Neuron (in vitro differentiated cells): ENCODE data around the gene CAP2.
A peak's percentile ranks its signal among the peaks of the same experiment; 100 is the strongest.

Experiments
- H2AFZ ChIP-seq: one replicate; pipeline ENCODE4 v1.6.1; 2013; ENCODE audit warnings: low read depth, mild to moderate bottlenecking, inconsistent platforms, low read length, moderate library complexity
- H3K27me3 ChIP-seq: one replicate; pipeline ENCODE4 v1.6.1; 2013; ENCODE audit warnings: low read length; ENCODE audit not compliant: insufficient read depth
- H3K36me3 ChIP-seq: one replicate; pipeline ENCODE4 v1.6.1; 2013; ENCODE audit warnings: low read length; ENCODE audit not compliant: insufficient read depth
- H3K4me1 ChIP-seq: one replicate; pipeline ENCODE4 v1.6.1; 2013; ENCODE audit warnings: low read length; ENCODE audit not compliant: insufficient read depth
- H3K4me3 ChIP-seq: 2 replicates; pipeline ENCODE4 v1.5.1; 2013; ENCODE audit warnings: mild to moderate bottlenecking, low read length, moderate library complexity
- H3K9me3 ChIP-seq: one replicate; pipeline ENCODE4 v1.6.1; 2013; ENCODE audit warnings: low read length

Gene CAP2

GRCh38 chr6:17455919-17456318 lies 62.5 kb downstream of the CAP2 start:
- Histone ChIP-seq H3K36me3 (no peaks in the 10 kb centered on the region), H3K27me3 (no peaks in the 10 kb centered on the region), H3K4me1 (peaks cover 19% of the 10 kb centered on the region), H3K9me3 (peaks cover 2% of the 10 kb centered on the region), H3K4me3 (no peak overlapping the region), H2AFZ (no peak overlapping the region)

GRCh38 chr6:17456711-17457110 lies 63.3 kb downstream of the CAP2 start:
- Histone ChIP-seq H3K9me3 (peaks cover 2% of the 10 kb centered on the region), H3K36me3 (no peaks in the 10 kb centered on the region), H3K4me1 (peaks cover 19% of the 10 kb centered on the region), H3K4me3 (no peak overlapping the region), H3K27me3 (no peaks in the 10 kb centered on the region), H2AFZ (no peak overlapping the region)

DNA sequence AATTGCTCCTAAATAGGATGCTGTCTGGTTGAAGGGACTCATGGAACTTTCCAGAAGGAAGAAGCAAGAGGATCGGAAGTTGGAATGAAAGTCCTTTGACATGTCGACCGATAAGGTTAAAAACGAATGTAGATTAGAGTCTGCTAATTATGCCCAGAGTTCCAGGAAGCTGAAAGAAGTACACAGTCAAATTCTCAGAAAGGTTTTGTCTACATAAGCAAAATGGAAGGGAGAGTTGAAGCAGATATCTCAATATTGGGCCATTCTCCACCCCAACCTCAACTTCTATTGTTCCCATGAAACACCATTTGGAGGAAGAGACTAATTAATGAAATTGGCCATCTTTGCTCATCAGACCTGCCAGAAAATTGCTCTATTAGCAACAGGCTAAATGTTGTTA lies 64.0 kb downstream of the CAP2 start:
- no peaks in the 10 kb centered on the region for H3K27me3 ChIP-seq
- no peak overlapping the region for H3K4me3 ChIP-seq
- peaks cover 2% of the 10 kb centered on the region for H3K9me3 ChIP-seq
- H2AFZ ChIP-seq: no peak overlapping the region
- peaks cover 19% of the 10 kb centered on the region for H3K4me1 ChIP-seq
- H3K36me3 ChIP-seq: no peaks in the 10 kb centered on the region

DNA sequence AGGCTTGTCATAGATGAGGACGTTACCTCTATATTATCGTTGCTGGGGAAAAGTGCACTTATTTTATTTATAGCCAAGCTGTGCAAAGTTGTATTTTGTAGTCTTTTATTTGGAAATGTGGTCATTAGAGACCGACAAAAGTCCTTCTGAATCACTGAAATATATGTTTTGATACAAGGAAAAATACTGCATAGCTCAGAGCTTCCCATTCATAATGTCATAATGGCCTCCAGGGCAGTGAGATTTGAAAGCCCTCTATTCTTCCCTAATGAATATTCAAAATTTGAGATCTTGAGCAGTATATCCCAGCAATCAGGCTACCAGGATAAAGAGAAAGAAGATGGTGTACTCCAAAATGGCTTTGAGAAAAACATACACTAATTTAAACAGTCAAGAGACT lies 64.6 kb downstream of the CAP2 start:
- peaks cover 19% of the 10 kb centered on the region for H3K4me1 ChIP-seq
- H3K27me3 ChIP-seq: no peaks in the 10 kb centered on the region
- no peaks in the 10 kb centered on the region for H3K36me3 ChIP-seq
- no peak overlapping the region for H3K4me3 ChIP-seq
- H2AFZ ChIP-seq: peak overlapping the region; percentile 14
- peaks cover 2% of the 10 kb centered on the region for H3K9me3 ChIP-seq

GRCh38 chr6:17458966-17459365 lies 65.6 kb downstream of the CAP2 start:
- no peak overlapping the region for H3K4me3 ChIP-seq
- H3K27me3 ChIP-seq: no peaks in the 10 kb centered on the region
- no peaks in the 10 kb centered on the region for H3K9me3 ChIP-seq
- peaks cover 19% of the 10 kb centered on the region for H3K4me1 ChIP-seq
- H2AFZ ChIP-seq: no peak overlapping the region
- no peaks in the 10 kb centered on the region for H3K36me3 ChIP-seq

GRCh38 chr6:17460862-17461261 lies 67.5 kb downstream of the CAP2 start:
- Histone ChIP-seq H3K9me3 (no peaks in the 10 kb centered on the region), H3K27me3 (no peaks in the 10 kb centered on the region), H3K4me3 (no peak overlapping the region), H2AFZ (no peak overlapping the region), H3K4me1 (peaks cover 19% of the 10 kb centered on the region), H3K36me3 (no peaks in the 10 kb centered on the region)

- H3K4me3 ChIP-seq: no peak overlapping the region
- no peaks in the 10 kb centered on the region for H3K27me3 ChIP-seq
- peaks cover 3% of the 10 kb centered on the region for H3K36me3 ChIP-seq
- H2AFZ ChIP-seq: no peak overlapping the region
- H3K4me1 ChIP-seq: no peaks in the 10 kb centered on the region
- no peaks in the 10 kb centered on the region for H3K9me3 ChIP-seq
Measured at GRCh38 chr6:17466147-17466546, 72.8 kb downstream of the CAP2 start.

DNA sequence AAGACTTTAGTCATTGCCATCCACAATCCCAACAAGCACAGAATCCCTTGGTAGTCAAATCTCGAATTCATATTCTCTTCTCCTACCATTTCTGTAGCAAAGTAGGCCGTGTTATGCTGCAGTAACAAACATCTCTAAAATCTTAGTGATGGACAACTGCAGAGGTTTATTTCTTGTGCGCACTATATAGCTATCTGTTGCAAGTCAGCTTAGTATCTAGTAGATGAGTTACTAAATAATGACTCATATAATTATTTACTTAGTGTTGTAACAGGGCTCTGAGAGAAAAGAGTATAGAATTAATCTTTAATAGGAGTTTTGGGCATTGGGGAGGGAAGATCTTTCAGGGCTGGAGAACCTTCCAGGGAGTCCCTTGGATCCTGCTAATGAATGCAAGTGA lies 73.3 kb downstream of the CAP2 start:
- Histone ChIP-seq H3K4me3 (no peak overlapping the region), H3K27me3 (no peaks in the 10 kb centered on the region), H3K9me3 (no peaks in the 10 kb centered on the region), H2AFZ (no peak overlapping the region), H3K4me1 (no peaks in the 10 kb centered on the region), H3K36me3 (peaks cover 3% of the 10 kb centered on the region)

DNA sequence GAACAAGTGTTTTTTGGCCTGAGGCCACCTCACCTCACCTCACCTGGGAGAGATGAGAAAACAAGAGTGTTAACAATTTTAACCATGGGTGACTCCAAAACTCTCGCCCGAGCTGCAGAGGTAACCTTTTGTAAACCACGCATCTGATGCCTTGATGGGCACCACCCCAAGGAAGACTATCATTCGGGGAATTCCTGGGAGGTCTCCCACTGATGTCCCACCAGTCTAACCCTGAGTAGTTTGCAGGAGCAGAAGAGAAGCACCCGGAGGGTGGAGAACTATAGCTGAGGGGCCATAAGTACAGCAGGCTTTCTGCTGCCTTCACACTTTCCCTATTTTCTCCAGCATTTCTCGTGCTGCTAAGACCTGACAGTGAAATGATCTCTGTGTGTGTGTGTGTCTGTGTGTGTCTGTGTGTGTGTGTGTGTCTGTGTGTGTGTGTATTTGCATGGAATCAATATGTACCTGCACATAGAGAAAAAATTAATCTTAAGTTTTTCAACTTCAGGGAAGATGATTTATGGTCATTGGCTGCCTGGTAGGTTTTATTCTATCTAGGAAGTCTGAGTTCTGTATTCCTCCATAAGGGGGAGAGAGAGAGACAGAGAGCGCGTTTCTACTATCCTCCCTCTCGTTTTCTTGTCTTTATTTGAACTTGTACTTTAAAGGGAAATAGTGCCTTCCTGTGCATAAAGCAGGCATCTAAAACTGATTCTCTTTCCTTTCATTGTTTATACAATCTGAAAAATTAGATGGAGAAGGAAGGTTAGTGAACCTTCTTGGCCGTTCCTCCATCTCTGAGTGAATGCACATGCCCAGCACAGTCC lies 75.8 kb downstream of the CAP2 start:
- Histone ChIP-seq H3K4me3 (no peak overlapping the region), H3K27me3 (no peaks in the 10 kb centered on the region), H3K36me3 (peaks cover 3% of the 10 kb centered on the region), H3K9me3 (no peaks in the 10 kb centered on the region), H2AFZ (no peak overlapping the region), H3K4me1 (no peaks in the 10 kb centered on the region)

- Histone ChIP-seq H3K4me3 (no peak overlapping the region), H3K36me3 (peaks cover 3% of the 10 kb centered on the region), H3K4me1 (no peaks in the 10 kb centered on the region), H2AFZ (no peak overlapping the region), H3K9me3 (no peaks in the 10 kb centered on the region), H3K27me3 (no peaks in the 10 kb centered on the region)
Measured at GRCh38 chr6:17470202-17470937, 77.0 kb downstream of the CAP2 start.

DNA sequence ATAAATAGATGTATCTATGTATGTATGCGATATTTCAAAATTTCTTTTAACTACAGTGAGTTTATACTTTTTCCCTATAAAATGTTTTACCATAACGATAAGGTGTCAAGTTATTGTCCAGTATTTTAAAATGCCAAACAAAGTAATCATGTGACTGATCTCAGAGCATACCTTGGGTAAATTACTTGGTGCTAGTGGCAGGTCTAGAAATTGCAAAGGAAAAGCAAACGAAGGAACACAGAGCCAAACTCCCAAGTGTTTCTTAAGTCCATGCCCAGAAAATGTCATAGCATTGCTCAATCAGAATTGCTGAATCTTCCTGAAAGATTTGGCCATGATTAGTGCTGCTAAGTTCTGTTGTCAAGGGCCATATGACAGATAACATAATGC lies 77.5 kb downstream of the CAP2 start:
- Histone ChIP-seq H3K36me3 (peaks cover 3% of the 10 kb centered on the region), H2AFZ (no peak overlapping the region), H3K4me3 (no peak overlapping the region), H3K27me3 (no peaks in the 10 kb centered on the region), H3K9me3 (no peaks in the 10 kb centered on the region), H3K4me1 (no peaks in the 10 kb centered on the region)

GRCh38 chr6:17472653-17473183 lies 79.3 kb downstream of the CAP2 start:
- Histone ChIP-seq H3K9me3 (no peaks in the 10 kb centered on the region), H3K4me1 (no peaks in the 10 kb centered on the region)

GRCh38 chr6:17473554-17473953 lies 80.2 kb downstream of the CAP2 start:
- no peaks in the 10 kb centered on the region for H3K27me3 ChIP-seq
- H2AFZ ChIP-seq: no peak overlapping the region
- no peaks in the 10 kb centered on the region for H3K36me3 ChIP-seq
- H3K9me3 ChIP-seq: no peaks in the 10 kb centered on the region
- H3K4me1 ChIP-seq: no peaks in the 10 kb centered on the region
- no peak overlapping the region for H3K4me3 ChIP-seq

More at GRCh38 chr6:17472653-17473183, 79.3 kb downstream of the CAP2 start:
- no peaks in the 10 kb centered on the region for H3K27me3 ChIP-seq
- H2AFZ ChIP-seq: no peak overlapping the region
- H3K36me3 ChIP-seq: no peaks in the 10 kb centered on the region
- no peak overlapping the region for H3K4me3 ChIP-seq
